Esophagus muscularis mucosa (tissue), 4 donors: ENCODE measurements around the gene PCBP4. TPM values are rescaled to one million over a fixed set of nuclear protein-coding genes. Genes with fewer than 3 reads are reported as not detected.

ENCODE experiments used
- DNase-seq: peaks from one replicate; pipeline ENCODE4 v3.0.0-alpha.2; 2017; ENCODE audit errors: extremely low spot score
- H3K27ac ChIP-seq, 4 donors: fragments of 200-600 bp; sonication (generic); replicated peaks in 1 of 4; 1 replicate in 3 of 4; 2 replicates in 1 of 4; pipeline ENCODE4 v1.5.1; 2016 to 2019; ENCODE audit warnings: mild to moderate bottlenecking in 1 of 4
- H3K27me3 ChIP-seq, 4 donors: fragments of 200-600 bp; sonication (generic); one replicate each; pipeline versions ENCODE4 v1.5.1 to v1.6.0; 2016 to 2019
- H3K36me3 ChIP-seq, 4 donors: fragments of 200-600 bp; sonication (generic); one replicate each; pipeline ENCODE4 v1.5.1; 2016 to 2019
- H3K4me1 ChIP-seq, 4 donors: fragments of 200-600 bp; sonication (generic); one replicate each; pipeline ENCODE4 v1.5.1; 2016 to 2019
- H3K4me3 ChIP-seq, 4 donors: fragments of 200-600 bp; sonication (generic); 1 replicate in 2 of 4; 2 replicates in 2 of 4; pipeline ENCODE4 v1.5.1; 2016 to 2019; ENCODE audit warnings: mild to moderate bottlenecking in 4 of 4, moderate library complexity in 1 of 4
- H3K9me3 ChIP-seq, 4 donors: fragments of 200-600 bp; sonication (generic); 1 replicate in 3 of 4; 2 replicates in 1 of 4; pipeline ENCODE4 v1.5.1; 2016 to 2019
- CTCF ChIP-seq, 3 experiments: fragments of 200-600 bp in 2 of 3; fragments of 450-650 bp in 1 of 3; sonication (generic) in 2 of 3; IDR thresholded peaks; one replicate each; pipeline ENCODE4 v1.5.1; 2017 to 2019; ENCODE audit warnings: antibody characterized with exemption in 3 of 3, mild to moderate bottlenecking in 2 of 3, moderate library complexity in 1 of 3
- EP300 ChIP-seq: sonication (generic); formaldehyde crosslinking; IDR thresholded peaks from one replicate; pipeline ENCODE4 v1.6.1; 2017; ENCODE audit warnings: antibody characterized with exemption
- POLR2A ChIP-seq: fragments of 450-650 bp; IDR thresholded peaks from one replicate; pipeline ENCODE4 v1.6.1; 2017; ENCODE audit warnings: antibody characterized with exemption, moderate library complexity, mild to moderate bottlenecking, low read depth
- POLR2AphosphoS5 ChIP-seq, 2 donors: sonication (generic); formaldehyde crosslinking; IDR thresholded peaks; one replicate each; pipeline ENCODE4 v1.6.1; 2017; ENCODE audit warnings: antibody characterized with exemption in 2 of 2
- WGBS: methylation state at CpG from one replicate; pipeline ENCODE4 v1.1.5; 2018; 5-methylcytosine and 5-hydroxymethylcytosine counted together
- intact Hi-C: fragments of 100-400 bp; cut with DNase I; formaldehyde crosslinking; loops from one replicate; pipeline ENCODE4 v1.15.1; 2023
- total RNA-seq, 4 donors: library from RNA; depleted of rRNA; stranded (reverse); fragments of >200 nt; gene quantifications; one replicate each; pipeline versions ENCODE4 v1.1.0 to v1.2.1, GENCODE V29; 2016

Gene PCBP4
- total RNA-seq, 4 donors from 2014 or later, result 54.4 to 378 (median 139) TPM

DNA sequence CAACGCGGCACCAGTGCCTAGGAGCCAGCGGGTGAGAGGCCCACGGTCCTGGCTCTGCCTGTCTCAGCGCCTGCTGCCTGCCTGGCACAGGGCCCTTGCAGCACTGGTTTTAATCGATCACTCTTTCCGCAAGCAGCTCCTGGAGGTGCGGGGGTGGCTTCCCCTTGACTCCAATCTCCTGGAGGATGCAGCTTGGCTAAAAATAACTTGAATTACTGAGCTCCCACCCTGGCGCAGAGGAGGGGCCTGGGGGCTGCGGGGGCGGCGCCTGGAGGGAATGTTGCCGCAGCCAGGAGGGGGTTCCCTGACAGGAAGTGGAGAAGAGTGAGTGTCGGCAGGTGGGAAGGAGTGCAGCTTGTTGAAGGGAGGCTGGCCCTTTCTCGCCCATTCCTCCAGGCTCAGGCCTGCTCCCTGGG is 38.3 kb upstream of the PCBP4 start:
- Histone ChIP-seq H3K9me3 (no peaks in the 10 kb centered on the region), H3K36me3 (no peaks in the 10 kb centered on the region), H3K4me3 (peak overlapping the region in 1 of 4 donors; percentile 1), H3K27ac (peak overlapping the region; percentile 16 to 39 (median 31)), H3K4me1 (peaks cover 27 to 34% (median 32%) of the 10 kb centered on the region in 4 donors), H3K27me3 (peaks cover 0 to 4% (median 0%) of the 10 kb centered on the region in 4 donors)
- no peak for TF ChIP-seq POLR2A
- no peak for TF ChIP-seq POLR2AphosphoS5 (IDR thresholded peaks at IDR 0.05)
- no peak for TF ChIP-seq EP300
- TF ChIP-seq CTCF (IDR thresholded peaks at IDR 0.05), result no peak
- intact Hi-C loops, result loop anchor here (2.0 to 10.0 kb wide), 2 partner anchors 49 to 339 kb away; no protein-coding TSS in a partner anchor
- no peak for DNase-seq
- WGBS, result 19% methylated on average over 9 of the region's 15 CpGs

DNA sequence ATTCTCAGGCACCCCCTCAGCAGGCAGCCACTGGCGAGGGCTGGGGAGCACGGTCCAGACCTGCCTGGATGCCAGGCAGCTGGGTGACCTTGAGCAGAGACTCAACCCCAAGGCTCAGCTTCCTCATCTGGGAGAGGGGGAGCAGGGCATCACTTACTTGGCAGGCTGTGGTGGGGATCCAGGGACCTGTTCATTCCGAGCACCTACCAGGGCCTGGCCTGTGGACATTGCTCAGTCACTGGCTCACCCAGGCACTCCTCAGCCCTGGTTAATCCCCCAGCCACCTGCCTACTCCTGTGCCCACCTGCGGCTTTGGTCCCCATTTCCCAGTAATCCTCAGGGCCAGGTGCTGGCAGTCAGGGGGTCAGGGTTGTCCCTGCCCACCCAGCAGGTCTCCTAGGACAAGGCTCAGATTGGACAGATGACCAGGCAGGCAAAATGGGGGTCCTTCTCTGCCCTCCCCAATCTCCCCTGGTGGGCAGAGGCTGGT is 37.7 kb upstream of the PCBP4 start:
- TF ChIP-seq POLR2A, result no peak
- TF ChIP-seq CTCF (IDR thresholded peaks at IDR 0.05), result no peak
- no peak for TF ChIP-seq EP300
- no peak for TF ChIP-seq POLR2AphosphoS5 (IDR thresholded peaks at IDR 0.05)
- intact Hi-C loops, result loop anchor here (2.0 to 10.0 kb wide), 2 partner anchors 50 to 340 kb away; no protein-coding TSS in a partner anchor
- H3K27ac ChIP-seq, result peak overlapping the region; percentile 16 to 39 (median 31)
- WGBS, result 100% methylated on average over 1 of the region's 4 CpGs
- H3K4me1 ChIP-seq, result peaks cover 27 to 34% (median 32%) of the 10 kb centered on the region in 4 donors
- no peak overlapping the region for H3K4me3 ChIP-seq
- peaks cover 0 to 8% (median 0%) of the 10 kb centered on the region in 4 donors for H3K27me3 ChIP-seq
- DNase-seq, result no peak
- no peaks in the 10 kb centered on the region for H3K36me3 ChIP-seq
- no peaks in the 10 kb centered on the region for H3K9me3 ChIP-seq

DNA sequence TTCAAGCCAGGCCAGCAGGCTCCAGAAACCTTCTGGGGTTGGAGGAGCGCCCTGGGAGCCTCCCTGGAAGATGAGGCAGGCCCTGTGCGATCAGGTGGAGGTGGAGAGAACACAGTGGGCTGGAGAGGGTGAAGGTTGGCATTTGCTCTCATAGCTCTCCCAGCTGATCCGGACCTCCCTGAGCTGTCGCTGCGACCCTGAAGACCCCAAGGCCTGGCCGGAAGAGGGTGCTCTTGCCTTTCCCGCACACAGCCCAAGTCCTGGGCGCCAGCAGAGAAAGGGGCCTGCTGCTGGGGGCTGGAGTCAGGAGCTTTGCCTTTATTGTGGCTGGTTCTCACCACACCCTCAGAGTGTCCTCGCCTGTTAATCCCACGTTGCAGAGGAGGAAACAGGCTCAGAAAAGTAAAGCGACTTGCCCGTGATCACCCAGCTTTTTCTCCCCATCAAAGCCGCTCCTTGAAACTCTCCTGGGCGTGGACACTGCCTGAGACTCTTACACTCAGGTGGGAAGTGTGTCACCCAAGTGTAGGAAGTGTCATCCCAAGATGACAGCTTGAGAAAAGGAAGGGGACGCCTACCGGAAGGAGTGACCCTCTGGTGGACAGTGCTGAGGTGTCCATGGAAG is 37.0 kb upstream of the PCBP4 start:
- intact Hi-C loops, result loop anchor here (2.0 to 10.0 kb wide), 2 partner anchors 51 to 341 kb away; no protein-coding TSS in a partner anchor
- DNase-seq, result no peak

DNA sequence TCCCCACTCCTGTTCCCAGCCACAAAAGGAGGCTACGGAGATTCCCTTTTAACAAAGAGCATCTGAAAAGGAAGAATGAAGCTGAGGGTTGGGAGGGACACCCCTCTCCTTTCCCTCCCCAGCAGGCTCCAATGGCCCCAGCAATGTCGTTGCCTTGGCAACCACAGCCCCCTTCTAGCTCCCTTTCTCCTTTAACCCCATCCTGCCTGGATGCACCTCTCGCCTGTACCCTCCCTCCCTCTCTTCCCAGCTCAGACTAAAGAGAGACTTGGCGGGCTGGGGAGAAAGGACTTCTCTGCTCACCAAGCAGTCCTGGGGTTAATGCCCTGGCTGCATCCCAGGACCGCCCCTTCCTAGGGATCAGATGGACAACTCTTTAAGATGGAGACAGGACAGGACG is 35.5 kb upstream of the PCBP4 start:
- intact Hi-C loops, result loop anchor here (10.0 kb wide), 1 partner anchor 342 kb away; no protein-coding TSS in a partner anchor
- no peak overlapping the region for H3K4me3 ChIP-seq
- peaks cover 0 to 25% (median 0%) of the 10 kb centered on the region in 4 donors for H3K27me3 ChIP-seq
- no peak for DNase-seq
- no peaks in the 10 kb centered on the region for H3K9me3 ChIP-seq
- peaks cover 27 to 34% (median 32%) of the 10 kb centered on the region in 4 donors for H3K4me1 ChIP-seq
- WGBS, result 73% methylated on average over 6 of the region's 6 CpGs
- no peak for TF ChIP-seq EP300
- no peak for TF ChIP-seq POLR2AphosphoS5 (IDR thresholded peaks at IDR 0.05)
- no peak for TF ChIP-seq POLR2A
- no peak for TF ChIP-seq CTCF (IDR thresholded peaks at IDR 0.05)
- H3K36me3 ChIP-seq, result no peaks in the 10 kb centered on the region
- no peak overlapping the region for H3K27ac ChIP-seq

More for the DNA sequence above, 37.0 kb upstream of the PCBP4 start:
- Histone ChIP-seq H3K4me3 (no peak overlapping the region), H3K27ac (peak overlapping the region in 1 of 4 donors; percentile 39), H3K27me3 (peaks cover 0 to 12% (median 0%) of the 10 kb centered on the region in 4 donors), H3K36me3 (no peaks in the 10 kb centered on the region), H3K9me3 (no peaks in the 10 kb centered on the region), H3K4me1 (peaks cover 27 to 34% (median 32%) of the 10 kb centered on the region in 4 donors)
- TF ChIP-seq EP300, result no peak
- peak; percentile 38 to 48 (median 46) for TF ChIP-seq CTCF (IDR thresholded peaks at IDR 0.05)
- TF ChIP-seq POLR2AphosphoS5 (IDR thresholded peaks at IDR 0.05), result no peak
- TF ChIP-seq POLR2A, result no peak
- 57% methylated on average over 16 of the region's 16 CpGs for WGBS
